OCI-LY1 (cell line): ENCODE results near the gene LRCH1.

Source experiments
- H2AFZ ChIP-seq: fragments of 200-600 bp; sonication (generic), shearing (Covaris generic); 2 replicates; pipeline ENCODE4 v1.6.0; 2014; ENCODE audit warnings: antibody characterized with exemption, mild to moderate bottlenecking, low read length
- H3F3A ChIP-seq: fragments of 200-600 bp; sonication (generic), shearing (Covaris generic); 2 replicates; pipeline ENCODE4 v1.6.0; 2014; ENCODE audit warnings: mild to moderate bottlenecking, antibody characterized with exemption, low read length, moderate library complexity; ENCODE audit not compliant: insufficient read depth
- H3K27ac ChIP-seq: fragments of 200-600 bp; sonication (generic); 2 replicates; pipeline ENCODE4 v1.5.1; 2014; ENCODE audit warnings: low read length, mixed run types, mild to moderate bottlenecking, low read depth; ENCODE audit not compliant: poor library complexity, severe bottlenecking
- H3K27me3 ChIP-seq: fragments of 200-600 bp; sonication (generic); 2 replicates; pipeline ENCODE4 v1.6.0; 2014; ENCODE audit warnings: antibody characterized with exemption, mild to moderate bottlenecking, low read length, moderate library complexity; ENCODE audit not compliant: insufficient read depth
- H3K36me3 ChIP-seq: fragments of 200-600 bp; sonication (generic); 2 replicates; pipeline ENCODE4 v1.6.1; 2014; ENCODE audit warnings: mild to moderate bottlenecking, antibody characterized with exemption, low read length, moderate library complexity, mixed read lengths; ENCODE audit not compliant: insufficient read depth
- H3K4me1 ChIP-seq: fragments of 200-600 bp; sonication (generic); 2 replicates; pipeline ENCODE4 v1.5.1; 2014; ENCODE audit warnings: mild to moderate bottlenecking, low read length, moderate library complexity; ENCODE audit not compliant: insufficient read depth, severe bottlenecking
- H3K4me2 ChIP-seq: fragments of 200-600 bp; sonication (generic), shearing (Covaris generic); 2 replicates; pipeline ENCODE4 v1.6.1; 2014; ENCODE audit warnings: low read length
- H3K4me3 ChIP-seq: fragments of 200-600 bp; sonication (generic); 2 replicates; pipeline ENCODE4 v1.5.1; 2014; ENCODE audit warnings: low read length, low read depth, mild to moderate bottlenecking, mixed read lengths; ENCODE audit not compliant: poor library complexity, severe bottlenecking
- H3K79me2 ChIP-seq: fragments of 200-600 bp; shearing (Covaris generic); 2 replicates; pipeline ENCODE4 v1.6.1; 2016; ENCODE audit warnings: mixed run types, low read length, mixed read lengths; ENCODE audit not compliant: insufficient read depth
- H3K9ac ChIP-seq: fragments of 200-600 bp; sonication (generic), shearing (Covaris generic); 2 replicates; pipeline ENCODE4 v1.6.1; 2014; ENCODE audit warnings: mild to moderate bottlenecking, low read length, mixed read lengths
- H3K9me2 ChIP-seq: fragments of 200-600 bp; sonication (generic), shearing (Covaris generic); 2 replicates; pipeline ENCODE4 v1.6.1; 2014; ENCODE audit warnings: low read depth, mild to moderate bottlenecking, low read length, mixed read lengths
- H3K9me3 ChIP-seq: fragments of 200-600 bp; shearing (Covaris generic); 2 replicates; pipeline ENCODE4 v1.6.1; 2014; ENCODE audit warnings: low read length, mixed read lengths
- H4K20me1 ChIP-seq: fragments of 200-600 bp; sonication (generic), shearing (Covaris generic); 2 replicates; pipeline ENCODE4 v1.6.0; 2016; ENCODE audit warnings: mild to moderate bottlenecking, low read length; ENCODE audit not compliant: insufficient read depth
- EZH2 ChIP-seq: fragments of 200-600 bp; sonication (generic), shearing (Covaris generic); IDR thresholded peaks from 2 replicates; pipeline ENCODE4 v1.8.0; 2017; ENCODE audit warnings: borderline replicate concordance, mixed run types, mild to moderate bottlenecking, antibody characterized with exemption, low read length, moderate library complexity, mixed read lengths
- TF ChIP-seq, protein P1 (sequence below): fragments of 200-600 bp; sonication (generic), shearing (Covaris generic); IDR thresholded peaks from 2 replicates; pipeline ENCODE4 v1.5.1; 2017; ENCODE audit warnings: mild to moderate bottlenecking, antibody characterized with exemption, low read length, moderate library complexity, mixed read lengths

The LRCH1 gene

DNA sequence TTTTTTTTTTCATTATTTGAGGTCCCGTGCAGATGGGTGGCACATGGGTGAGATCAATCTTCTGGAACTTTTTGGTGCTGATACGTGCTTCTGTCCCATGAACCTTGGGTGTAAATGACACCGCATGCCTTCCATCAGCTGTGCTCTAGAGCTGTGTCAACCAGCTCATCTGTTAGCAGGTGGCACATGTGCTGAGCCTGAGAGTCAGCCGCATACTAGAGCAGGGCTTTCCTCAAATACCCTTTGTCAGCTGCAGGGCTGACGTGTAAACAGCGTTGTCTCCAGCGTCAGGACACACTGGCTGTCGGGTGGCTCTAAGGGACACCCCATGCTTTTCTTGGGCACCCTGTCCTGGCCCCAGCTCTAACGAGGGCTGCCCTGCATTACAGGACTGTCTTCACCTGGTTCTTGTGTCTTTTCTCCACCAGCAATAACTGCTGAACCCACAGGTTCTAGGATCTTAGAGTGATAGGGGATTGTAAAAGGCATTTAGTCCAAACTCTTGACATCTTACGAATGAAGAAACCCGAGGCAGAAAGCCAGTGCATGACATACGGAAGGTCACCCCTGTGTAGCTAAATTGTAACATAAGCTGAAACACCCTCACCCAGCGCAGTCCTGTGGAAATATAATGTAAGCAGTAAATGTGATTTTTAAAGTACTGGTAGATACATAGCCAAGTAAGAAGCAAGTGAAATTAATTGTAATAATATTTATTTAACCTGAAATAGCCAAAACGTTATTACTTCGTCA is 119.5 kb downstream of the LRCH1 start:
- H3F3A ChIP-seq, result no peaks in the 10 kb centered on the region
- no peak overlapping the region for H2AFZ ChIP-seq
- no peaks in the 10 kb centered on the region for H3K79me2 ChIP-seq
- H3K9me3 ChIP-seq, result no peaks in the 10 kb centered on the region
- H3K9me2 ChIP-seq, result no peaks in the 10 kb centered on the region
- peaks cover 18% of the 10 kb centered on the region for H3K4me1 ChIP-seq
- H3K4me2 ChIP-seq, result no peak overlapping the region
- no peaks in the 10 kb centered on the region for H3K27me3 ChIP-seq
- no peak overlapping the region for H3K9ac ChIP-seq
- H3K27ac ChIP-seq, result no peak overlapping the region
- peaks cover 3% of the 10 kb centered on the region; the same call in 1 of the 2 replicates for H3K36me3 ChIP-seq
- H4K20me1 ChIP-seq, result no peaks in the 10 kb centered on the region
- no peak overlapping the region for H3K4me3 ChIP-seq
- no peak for TF ChIP-seq EZH2
- TF ChIP-seq, protein P1, sequence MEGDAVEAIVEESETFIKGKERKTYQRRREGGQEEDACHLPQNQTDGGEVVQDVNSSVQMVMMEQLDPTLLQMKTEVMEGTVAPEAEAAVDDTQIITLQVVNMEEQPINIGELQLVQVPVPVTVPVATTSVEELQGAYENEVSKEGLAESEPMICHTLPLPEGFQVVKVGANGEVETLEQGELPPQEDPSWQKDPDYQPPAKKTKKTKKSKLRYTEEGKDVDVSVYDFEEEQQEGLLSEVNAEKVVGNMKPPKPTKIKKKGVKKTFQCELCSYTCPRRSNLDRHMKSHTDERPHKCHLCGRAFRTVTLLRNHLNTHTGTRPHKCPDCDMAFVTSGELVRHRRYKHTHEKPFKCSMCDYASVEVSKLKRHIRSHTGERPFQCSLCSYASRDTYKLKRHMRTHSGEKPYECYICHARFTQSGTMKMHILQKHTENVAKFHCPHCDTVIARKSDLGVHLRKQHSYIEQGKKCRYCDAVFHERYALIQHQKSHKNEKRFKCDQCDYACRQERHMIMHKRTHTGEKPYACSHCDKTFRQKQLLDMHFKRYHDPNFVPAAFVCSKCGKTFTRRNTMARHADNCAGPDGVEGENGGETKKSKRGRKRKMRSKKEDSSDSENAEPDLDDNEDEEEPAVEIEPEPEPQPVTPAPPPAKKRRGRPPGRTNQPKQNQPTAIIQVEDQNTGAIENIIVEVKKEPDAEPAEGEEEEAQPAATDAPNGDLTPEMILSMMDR, result no peak

DNA sequence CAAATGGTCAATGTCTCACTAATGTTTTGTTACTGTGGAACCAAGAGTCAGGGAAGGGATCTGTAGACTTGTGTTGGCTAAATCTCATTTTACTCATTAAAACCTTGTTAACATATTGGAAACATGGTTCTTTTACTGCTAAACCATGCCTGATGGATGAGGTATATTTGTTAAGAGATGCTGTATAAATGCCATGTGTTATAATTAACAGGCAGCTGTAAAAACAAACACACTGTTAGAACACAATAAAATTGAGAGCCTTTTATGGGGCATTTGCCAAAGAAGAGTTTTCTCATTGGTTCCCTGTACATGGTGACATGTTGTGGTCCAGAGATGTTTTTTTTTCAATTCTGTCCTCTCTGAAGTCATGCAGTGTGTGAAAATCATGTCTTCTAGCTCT is 122.0 kb downstream of the LRCH1 start:
- TF ChIP-seq EZH2, result no peak
- H3K9me2 ChIP-seq, result no peaks in the 10 kb centered on the region
- H3K9ac ChIP-seq, result no peak overlapping the region
- no peak overlapping the region for H3K4me2 ChIP-seq
- H3K27ac ChIP-seq, result no peak overlapping the region
- no peak overlapping the region for H2AFZ ChIP-seq
- peaks cover 27% of the 10 kb centered on the region for H3K4me1 ChIP-seq
- no peaks in the 10 kb centered on the region for H4K20me1 ChIP-seq
- no peaks in the 10 kb centered on the region for H3K27me3 ChIP-seq
- H3K36me3 ChIP-seq, result peaks cover 3% of the 10 kb centered on the region; the same call in 1 of the 2 replicates
- H3K79me2 ChIP-seq, result no peaks in the 10 kb centered on the region
- no peaks in the 10 kb centered on the region for H3K9me3 ChIP-seq
- H3K4me3 ChIP-seq, result no peak overlapping the region
- no peaks in the 10 kb centered on the region for H3F3A ChIP-seq

DNA sequence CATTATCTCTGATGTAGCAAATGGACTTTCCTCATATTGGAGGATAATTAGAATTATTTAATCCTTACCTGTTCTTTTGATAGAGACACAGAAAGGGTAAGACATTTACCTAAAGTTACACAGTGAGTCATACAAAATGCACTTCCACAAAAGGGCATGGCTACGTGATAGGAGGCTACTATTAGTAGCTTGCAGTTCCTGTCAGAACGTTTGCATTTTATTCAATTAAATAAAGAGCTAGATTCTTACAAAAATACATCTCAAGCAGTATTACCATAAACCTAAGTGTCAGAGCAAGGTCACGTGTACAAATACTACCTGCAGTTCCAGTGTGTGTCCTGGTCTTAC is 123.4 kb downstream of the LRCH1 start:
- H3K4me3 ChIP-seq, result no peak overlapping the region
- no peak overlapping the region for H3K9ac ChIP-seq
- no peak overlapping the region for H3K4me2 ChIP-seq
- H3F3A ChIP-seq, result no peaks in the 10 kb centered on the region
- H3K4me1 ChIP-seq, result peaks cover 30% of the 10 kb centered on the region
- no peaks in the 10 kb centered on the region for H3K79me2 ChIP-seq
- H3K9me2 ChIP-seq, result no peaks in the 10 kb centered on the region
- no peaks in the 10 kb centered on the region for H3K27me3 ChIP-seq
- H4K20me1 ChIP-seq, result no peaks in the 10 kb centered on the region
- H3K9me3 ChIP-seq, result no peaks in the 10 kb centered on the region
- TF ChIP-seq EZH2, result no peak
- TF ChIP-seq, protein P1, result no peak
- H2AFZ ChIP-seq, result no peak overlapping the region
- no peak overlapping the region for H3K27ac ChIP-seq
- H3K36me3 ChIP-seq, result peaks cover 3% of the 10 kb centered on the region; the same call in 1 of the 2 replicates
